OCI-LY3 (cell line): ENCODE data around the gene UPF1.

Source experiments
- CTCF ChIP-seq: fragments of 200-600, 300-600 bp; sonication (generic); IDR thresholded peaks from 2 replicates; pipeline ENCODE4 v1.5.1; 2014; ENCODE audit warnings: antibody characterized with exemption, low read length, low read depth
- EZH2phosphoT487 ChIP-seq: fragments of 200-600 bp; shearing (Covaris generic); IDR thresholded peaks from 2 replicates; pipeline ENCODE4 v1.6.1; 2018; ENCODE audit warnings: antibody characterized with exemption, mixed run types, low read depth

GRCh38 chr19:18833849-18834643 is 2.3 kb downstream of the UPF1 start:
- TF ChIP-seq CTCF = no peak
- TF ChIP-seq EZH2phosphoT487 = no peak
